Astrocyte (in vitro differentiated cells and primary cell): ENCODE data around the gene NBEA. TPM values are rescaled to one million over a fixed set of nuclear protein-coding genes. Genes with fewer than 3 reads are reported as not detected.
A peak's percentile ranks its signal among the peaks of the same experiment; 100 is the strongest.

Experiments used
- DNase-seq: peaks from one replicate; pipeline ENCODE4 v3.0.0-alpha.2; 2010; ENCODE audit warnings: low read depth
- FAIRE-seq: peaks from 2 replicates; lab custom pipeline; 2011; peaks lifted over from hg19 to GRCh38; lab: Jason Lieb, UNC
- H2AFZ ChIP-seq: 2 replicates; pipeline ENCODE4 v1.6.0; 2012; ENCODE audit warnings: low read depth, low read length, inconsistent platforms
- H3K27ac ChIP-seq: 2 replicates; pipeline ENCODE4 v1.5.1; 2011; ENCODE audit warnings: low read depth, low read length, inconsistent platforms
- H3K27me3 ChIP-seq: 2 replicates; pipeline ENCODE4 v1.6.0; 2011; ENCODE audit warnings: low read length, inconsistent platforms; ENCODE audit not compliant: insufficient read depth
- H3K36me3 ChIP-seq: 2 replicates; pipeline ENCODE4 v1.5.1; 2011; ENCODE audit warnings: low read length, inconsistent platforms; ENCODE audit not compliant: insufficient read depth
- H3K4me1 ChIP-seq: 2 replicates; pipeline ENCODE4 v1.5.1; 2011; ENCODE audit warnings: low read length, inconsistent platforms; ENCODE audit not compliant: insufficient read depth
- H3K4me2 ChIP-seq: 2 replicates; pipeline ENCODE4 v1.6.0; 2012; ENCODE audit warnings: low read length, inconsistent platforms
- H3K4me3 ChIP-seq: 2 replicates; pipeline ENCODE4 v1.5.1; 2011; ENCODE audit warnings: low read depth, mild to moderate bottlenecking, low read length, inconsistent platforms; ENCODE audit not compliant: insufficient read depth
- H3K79me2 ChIP-seq: 2 replicates; pipeline ENCODE4 v1.6.0; 2012; ENCODE audit warnings: mild to moderate bottlenecking, low read length, inconsistent platforms; ENCODE audit not compliant: insufficient read depth
- H3K9ac ChIP-seq: 2 replicates; pipeline ENCODE4 v1.6.0; 2012; ENCODE audit warnings: mild to moderate bottlenecking, low read length, inconsistent platforms
- H3K9me3 ChIP-seq: 2 replicates; pipeline ENCODE4 v1.5.1; 2012; ENCODE audit warnings: low read depth, mild to moderate bottlenecking, low read length, inconsistent platforms; ENCODE audit not compliant: insufficient read depth
- H4K20me1 ChIP-seq: 2 replicates; pipeline ENCODE4 v1.6.0; 2012; ENCODE audit warnings: low read length, inconsistent platforms; ENCODE audit not compliant: insufficient read depth
- H3K27ac Mint-ChIP-seq: one replicate; pipeline ENCODE4 v1.8.0; 2021; ENCODE audit warnings: mild to moderate bottlenecking, mixed read lengths; ENCODE audit not compliant: unreplicated experiment
- H3K27me3 Mint-ChIP-seq: one replicate; pipeline ENCODE4 v1.8.0; 2021; ENCODE audit warnings: low read depth, mixed read lengths; ENCODE audit not compliant: unreplicated experiment
- H3K36me3 Mint-ChIP-seq: one replicate; pipeline ENCODE4 v1.8.0; 2021; ENCODE audit warnings: low read depth, mixed read lengths; ENCODE audit not compliant: unreplicated experiment
- H3K4me1 Mint-ChIP-seq: one replicate; pipeline ENCODE4 v1.8.0; 2021; ENCODE audit warnings: low read depth, mixed read lengths; ENCODE audit not compliant: unreplicated experiment
- H3K4me3 Mint-ChIP-seq: one replicate; pipeline ENCODE4 v1.8.0; 2021; ENCODE audit warnings: mild to moderate bottlenecking, moderate library complexity, mixed read lengths; ENCODE audit not compliant: unreplicated experiment
- H3K9me3 Mint-ChIP-seq: one replicate; pipeline ENCODE4 v1.8.0; 2021; ENCODE audit warnings: mild to moderate bottlenecking, mixed read lengths; ENCODE audit not compliant: unreplicated experiment
- CTCF ChIP-seq: IDR thresholded peaks from 2 replicates; pipeline ENCODE4 v1.5.1; 2011; ENCODE audit warnings: low read depth, mild to moderate bottlenecking, inconsistent platforms, low read length, moderate library complexity; ENCODE audit not compliant: insufficient read depth
- EZH2 ChIP-seq: IDR thresholded peaks from 2 replicates; pipeline ENCODE4 v1.6.1; 2012; ENCODE audit warnings: mild to moderate bottlenecking, low read length, inconsistent platforms; ENCODE audit not compliant: insufficient read depth
- total RNA-seq: library from RNA; stranded (reverse); gene quantifications from 2 replicates; pipeline ENCODE4 v1.2.1, GENCODE V29; 2021

NBEA gene
- total RNA-seq, 1 donor from 2014 or later = 7.8 TPM

- Histone ChIP-seq H3K36me3 (no peaks in the 10 kb centered on the region), H3K9ac (no peak overlapping the region), H3K9me3 (no peaks in the 10 kb centered on the region), H3K27me3 (no peaks in the 10 kb centered on the region), H2AFZ (no peak overlapping the region), H3K4me1 (no peaks in the 10 kb centered on the region), H3K4me3 (no peak overlapping the region), H3K4me2 (no peak overlapping the region), H3K27ac (no peak overlapping the region), H4K20me1 (no peaks in the 10 kb centered on the region), H3K79me2 (no peaks in the 10 kb centered on the region)
- peak; percentile 20 for DNase-seq
- Mint-ChIP-seq H3K4me3 (no peak overlapping the region), H3K36me3 (peaks cover 9% of the 10 kb centered on the region), H3K4me1 (no peaks in the 10 kb centered on the region), H3K27me3 (no peaks in the 10 kb centered on the region), H3K27ac (no peak overlapping the region), H3K9me3 (peaks cover 3% of the 10 kb centered on the region)
- TF ChIP-seq EZH2 = no peak
- no peak for TF ChIP-seq CTCF
- peak; percentile 60 for FAIRE-seq
These were observed 144.6 kb downstream of the NBEA start for GRCh38 chr13:35086667-35087066.

GRCh38 chr13:35092251-35092650 is 150.2 kb downstream of the NBEA start:
- no peak overlapping the region for H3K4me2 ChIP-seq
- H3K9ac ChIP-seq = no peak overlapping the region
- no peak for DNase-seq
- H4K20me1 ChIP-seq = no peaks in the 10 kb centered on the region
- no peaks in the 10 kb centered on the region for H3K4me1 ChIP-seq
- Mint-ChIP-seq H3K4me1 (no peaks in the 10 kb centered on the region), H3K36me3 (no peaks in the 10 kb centered on the region), H3K27me3 (no peaks in the 10 kb centered on the region), H3K27ac (no peak overlapping the region), H3K9me3 (no peaks in the 10 kb centered on the region), H3K4me3 (no peak overlapping the region)
- no peak for FAIRE-seq
- TF ChIP-seq EZH2 (no peak), CTCF (no peak)
- no peaks in the 10 kb centered on the region for H3K27me3 ChIP-seq
- H3K27ac ChIP-seq = no peak overlapping the region
- H3K79me2 ChIP-seq = no peaks in the 10 kb centered on the region
- no peak overlapping the region for H2AFZ ChIP-seq
- no peaks in the 10 kb centered on the region for H3K9me3 ChIP-seq
- no peaks in the 10 kb centered on the region for H3K36me3 ChIP-seq
- no peak overlapping the region for H3K4me3 ChIP-seq

- Mint-ChIP-seq H3K27me3 (no peaks in the 10 kb centered on the region), H3K4me3 (no peak overlapping the region), H3K36me3 (no peaks in the 10 kb centered on the region), H3K9me3 (no peaks in the 10 kb centered on the region), H3K4me1 (no peaks in the 10 kb centered on the region), H3K27ac (no peak overlapping the region)
- no peak overlapping the region for H3K4me3 ChIP-seq
- no peaks in the 10 kb centered on the region for H3K79me2 ChIP-seq
- FAIRE-seq (no peak), DNase-seq (no peak)
- no peak overlapping the region for H3K4me2 ChIP-seq
- no peaks in the 10 kb centered on the region for H3K36me3 ChIP-seq
- H3K9ac ChIP-seq = no peak overlapping the region
- H3K4me1 ChIP-seq = no peaks in the 10 kb centered on the region
- no peak overlapping the region for H3K27ac ChIP-seq
- H4K20me1 ChIP-seq = no peaks in the 10 kb centered on the region
- TF ChIP-seq CTCF (no peak), EZH2 (no peak)
- H2AFZ ChIP-seq = no peak overlapping the region
- no peaks in the 10 kb centered on the region for H3K9me3 ChIP-seq
- no peaks in the 10 kb centered on the region for H3K27me3 ChIP-seq
These were observed 150.7 kb downstream of the NBEA start for GRCh38 chr13:35092751-35093150.
